Mesenchymal stem cell (in vitro differentiated cells and primary cell): Measurements from ENCODE around the gene PDE11A.

Experiments used
- DNase-seq: peaks from one replicate; pipeline ENCODE4 v3.0.0-alpha.2; 2013
- H2AFZ ChIP-seq: one replicate; pipeline ENCODE4 v1.6.1; 2013; ENCODE audit warnings: low read depth, mild to moderate bottlenecking, control low read depth, inconsistent platforms, low read length, moderate library complexity
- H2AK5ac ChIP-seq: 2 replicates; pipeline ENCODE4 v1.6.1; 2013; ENCODE audit warnings: low read length, moderate library complexity, mild to moderate bottlenecking, inconsistent platforms; ENCODE audit not compliant: severe bottlenecking
- H2BK120ac ChIP-seq: one replicate; pipeline ENCODE4 v1.6.1; 2013; ENCODE audit warnings: low read depth, mild to moderate bottlenecking, inconsistent platforms, low read length, moderate library complexity
- H2BK12ac ChIP-seq, 2 experiments: one replicate each; pipeline ENCODE4 v1.6.1; 2013; ENCODE audit warnings: inconsistent platforms in 2 of 2, low read length in 2 of 2, mild to moderate bottlenecking in 2 of 2, moderate library complexity in 2 of 2, control low read depth in 1 of 2
- H2BK15ac ChIP-seq: one replicate; pipeline ENCODE4 v1.6.1; 2013; ENCODE audit warnings: mild to moderate bottlenecking, low read depth, inconsistent platforms; ENCODE audit not compliant: poor library complexity, severe bottlenecking
- H2BK5ac ChIP-seq: 2 replicates; pipeline ENCODE4 v1.6.1; 2013; ENCODE audit warnings: low read depth, mild to moderate bottlenecking, low read length, control low read depth, inconsistent platforms; ENCODE audit not compliant: poor library complexity, severe bottlenecking
- H3K14ac ChIP-seq, 2 experiments: one replicate each; pipeline ENCODE4 v1.6.1; 2013; ENCODE audit warnings: inconsistent platforms in 2 of 2, low read length in 2 of 2, control low read depth in 1 of 2, mild to moderate bottlenecking in 1 of 2, moderate library complexity in 1 of 2
- H3K18ac ChIP-seq, 2 experiments: one replicate each; pipeline ENCODE4 v1.6.1; 2013; ENCODE audit warnings: inconsistent platforms in 2 of 2, low read length in 2 of 2, control low read depth in 1 of 2, low read depth in 1 of 2, mild to moderate bottlenecking in 1 of 2
- H3K23ac ChIP-seq, 2 experiments: one replicate each; pipeline ENCODE4 v1.6.1; 2013; ENCODE audit warnings: inconsistent platforms in 2 of 2, low read length in 2 of 2, mild to moderate bottlenecking in 2 of 2, moderate library complexity in 2 of 2, control low read depth in 1 of 2
- H3K27ac ChIP-seq: 2 replicates; pipeline ENCODE4 v1.5.1; 2013; ENCODE audit warnings: mild to moderate bottlenecking, moderate library complexity, low read length, control low read depth, inconsistent platforms; ENCODE audit not compliant: poor library complexity, severe bottlenecking
- H3K27me3 ChIP-seq, 2 experiments: 2 replicates each; pipeline versions ENCODE4 v1.6.1 to v1.7.0; 2013; ENCODE audit warnings: low read length in 2 of 2, mild to moderate bottlenecking in 2 of 2, moderate library complexity in 2 of 2, control low read depth in 1 of 2, inconsistent platforms in 1 of 2; ENCODE audit not compliant: control insufficient read depth in 1 of 2, insufficient read depth in 1 of 2
- H3K36me3 ChIP-seq, 2 experiments: 2 replicates each; pipeline versions ENCODE4 v1.6.1 to v1.7.0; 2013; ENCODE audit warnings: low read length in 2 of 2, control low read depth in 1 of 2, inconsistent platforms in 1 of 2, low read depth in 1 of 2, mild to moderate bottlenecking in 1 of 2; ENCODE audit not compliant: insufficient read depth in 2 of 2, control insufficient read depth in 1 of 2
- H3K4ac ChIP-seq, 2 experiments: one replicate each; pipeline ENCODE4 v1.6.1; 2013; ENCODE audit warnings: inconsistent platforms in 2 of 2, low read length in 2 of 2, mild to moderate bottlenecking in 2 of 2, moderate library complexity in 2 of 2, control low read depth in 1 of 2, low read depth in 1 of 2
- H3K4me1 ChIP-seq: 2 replicates; pipeline ENCODE4 v1.6.1; 2013; ENCODE audit warnings: low read depth, low read length, control low read depth; ENCODE audit not compliant: control insufficient read depth, insufficient read depth
- H3K4me2 ChIP-seq: 2 replicates; pipeline ENCODE4 v1.6.1; 2013; ENCODE audit warnings: low read length, mild to moderate bottlenecking, inconsistent platforms; ENCODE audit not compliant: poor library complexity, severe bottlenecking
- H3K4me3 ChIP-seq, 2 experiments: 2 replicates each; pipeline versions ENCODE4 v1.5.1 to v1.7.0; 2013; ENCODE audit warnings: low read length in 2 of 2, mild to moderate bottlenecking in 2 of 2, control low read depth in 1 of 2, low read depth in 1 of 2; ENCODE audit not compliant: insufficient read depth in 1 of 2
- H3K79me1 ChIP-seq: replicated peaks from 2 replicates; pipeline ENCODE4 v1.6.1; 2013; ENCODE audit warnings: mild to moderate bottlenecking, control low read depth, low read length, inconsistent platforms; ENCODE audit not compliant: poor library complexity, severe bottlenecking
- H3K9ac ChIP-seq: 2 replicates; pipeline ENCODE4 v1.7.0; 2013; ENCODE audit warnings: mild to moderate bottlenecking, low read length, moderate library complexity
- H3K9me3 ChIP-seq: 2 replicates; pipeline ENCODE4 v1.7.0; 2013; ENCODE audit warnings: mild to moderate bottlenecking, low read length; ENCODE audit not compliant: control insufficient read depth
- H4K8ac ChIP-seq: one replicate; pipeline ENCODE4 v1.6.1; 2013; ENCODE audit warnings: inconsistent platforms, mild to moderate bottlenecking, low read length, moderate library complexity
- H4K91ac ChIP-seq: one replicate; pipeline ENCODE4 v1.6.1; 2013; ENCODE audit warnings: mild to moderate bottlenecking, low read length, inconsistent platforms
- WGBS: methylation state at CpG from one replicate; pipeline ENCODE4 v1.1.7; 2013; ENCODE audit warnings: mixed read lengths; 5-methylcytosine and 5-hydroxymethylcytosine counted together

PDE11A gene

GRCh38 chr2:177593402-177593801 is 479.2 kb downstream of the PDE11A start:
- no peaks in the 10 kb centered on the region for H3K36me3 ChIP-seq
- H3K27me3 ChIP-seq = peaks cover 7 to 21% of the 10 kb centered on the region in 2 experiments
- no peak overlapping the region for H4K8ac ChIP-seq
- H3K79me1 ChIP-seq = no peaks in the 10 kb centered on the region
- no peak overlapping the region for H2AK5ac ChIP-seq
- H3K18ac ChIP-seq = no peak overlapping the region
- no peak overlapping the region for H3K4me2 ChIP-seq
- no peak overlapping the region for H3K23ac ChIP-seq
- H3K4me3 ChIP-seq = no peak overlapping the region
- WGBS = 91% methylated on average over 3 of the region's 3 CpGs
- H3K4me1 ChIP-seq = no peaks in the 10 kb centered on the region
- no peak overlapping the region for H2BK120ac ChIP-seq
- no peak for DNase-seq
- H3K9ac ChIP-seq = no peak overlapping the region
- H3K27ac ChIP-seq = no peak overlapping the region
- no peaks in the 10 kb centered on the region for H3K9me3 ChIP-seq
- H3K4ac ChIP-seq = no peak overlapping the region
- H2BK5ac ChIP-seq = no peak overlapping the region
- no peak overlapping the region for H2BK12ac ChIP-seq
- no peak overlapping the region for H3K14ac ChIP-seq
- no peak overlapping the region for H2BK15ac ChIP-seq
- H4K91ac ChIP-seq = no peak overlapping the region
- no peak overlapping the region for H2AFZ ChIP-seq

- H2BK12ac ChIP-seq = no peak overlapping the region
These were observed 479.6 kb downstream of the PDE11A start for GRCh38 chr2:177592945-177593344.

GRCh38 chr2:177592397-177592796 is 480.2 kb downstream of the PDE11A start:
- H3K23ac ChIP-seq = no peak overlapping the region
- no peak overlapping the region for H3K4me2 ChIP-seq
- no peak overlapping the region for H2BK12ac ChIP-seq
- H4K91ac ChIP-seq = no peak overlapping the region
- no peak overlapping the region for H2AFZ ChIP-seq
- no peak overlapping the region for H4K8ac ChIP-seq
- H3K27ac ChIP-seq = no peak overlapping the region
- H3K4ac ChIP-seq = no peak overlapping the region
- no peak for DNase-seq
- H3K18ac ChIP-seq = no peak overlapping the region
- no peak overlapping the region for H3K14ac ChIP-seq
- WGBS = 88% methylated on average over 2 of the region's 2 CpGs
- no peaks in the 10 kb centered on the region for H3K36me3 ChIP-seq
- H3K9ac ChIP-seq = no peak overlapping the region
- H3K4me3 ChIP-seq = no peak overlapping the region
- no peaks in the 10 kb centered on the region for H3K4me1 ChIP-seq
- no peaks in the 10 kb centered on the region for H3K9me3 ChIP-seq
- H2BK15ac ChIP-seq = no peak overlapping the region
- no peak overlapping the region for H2BK120ac ChIP-seq
- H2AK5ac ChIP-seq = no peak overlapping the region
- no peak overlapping the region for H2BK5ac ChIP-seq
- no peaks in the 10 kb centered on the region for H3K79me1 ChIP-seq
- peaks cover 7 to 21% of the 10 kb centered on the region in 2 experiments for H3K27me3 ChIP-seq

More at GRCh38 chr2:177592945-177593344, 479.6 kb downstream of the PDE11A start:
- H3K14ac ChIP-seq = no peak overlapping the region
- H3K9me3 ChIP-seq = no peaks in the 10 kb centered on the region
- H3K27ac ChIP-seq = no peak overlapping the region
- no peak overlapping the region for H3K4me2 ChIP-seq
- no peak overlapping the region for H3K4me3 ChIP-seq
- no peak overlapping the region for H2AFZ ChIP-seq
- no peak overlapping the region for H3K4ac ChIP-seq
- no peak overlapping the region for H2BK5ac ChIP-seq
- H3K9ac ChIP-seq = no peak overlapping the region
- no peak overlapping the region for H4K8ac ChIP-seq
- no peak for DNase-seq
- no peak overlapping the region for H2BK15ac ChIP-seq
- no peaks in the 10 kb centered on the region for H3K36me3 ChIP-seq
- no peak overlapping the region for H3K18ac ChIP-seq
- no peaks in the 10 kb centered on the region for H3K4me1 ChIP-seq
- no peak overlapping the region for H4K91ac ChIP-seq
- peaks cover 7 to 21% of the 10 kb centered on the region in 2 experiments for H3K27me3 ChIP-seq
- H3K79me1 ChIP-seq = no peaks in the 10 kb centered on the region
- H2AK5ac ChIP-seq = no peak overlapping the region
- H2BK120ac ChIP-seq = no peak overlapping the region
- H3K23ac ChIP-seq = no peak overlapping the region

- H2BK120ac ChIP-seq = no peak overlapping the region
- no peak overlapping the region for H3K18ac ChIP-seq
- no peak overlapping the region for H2BK5ac ChIP-seq
- 86% methylated on average over 1 of the region's 1 CpG for WGBS
- no peak overlapping the region for H3K23ac ChIP-seq
- H3K36me3 ChIP-seq = no peaks in the 10 kb centered on the region
- no peaks in the 10 kb centered on the region for H3K9me3 ChIP-seq
- H2AFZ ChIP-seq = no peak overlapping the region
- H4K91ac ChIP-seq = no peak overlapping the region
- no peak overlapping the region for H4K8ac ChIP-seq
- H3K27me3 ChIP-seq = peaks cover 3 to 17% of the 10 kb centered on the region in 2 experiments
- no peaks in the 10 kb centered on the region for H3K4me1 ChIP-seq
- no peak for DNase-seq
- no peak overlapping the region for H3K27ac ChIP-seq
- no peak overlapping the region for H2BK15ac ChIP-seq
- H3K4me3 ChIP-seq = no peak overlapping the region
- H3K4me2 ChIP-seq = no peak overlapping the region
- H2AK5ac ChIP-seq = no peak overlapping the region
- H2BK12ac ChIP-seq = no peak overlapping the region
- no peak overlapping the region for H3K14ac ChIP-seq
- no peak overlapping the region for H3K9ac ChIP-seq
- H3K79me1 ChIP-seq = no peaks in the 10 kb centered on the region
- no peak overlapping the region for H3K4ac ChIP-seq
These were observed 483.4 kb downstream of the PDE11A start for GRCh38 chr2:177589186-177589585.
